Liver (tissue), 9 donors: ENCODE results near the gene KLF15. TPM values are rescaled to one million over a fixed set of nuclear protein-coding genes. Genes with fewer than 3 reads are reported as not detected.

ENCODE experiments used
- DNase-seq: peaks from one replicate; pipeline ENCODE4 v3.0.0-alpha.2; 2017; ENCODE audit warnings: low spot score
- H3K27ac ChIP-seq, 2 donors: one replicate each; pipeline ENCODE4 v1.7.0; 2013; ENCODE audit warnings: inconsistent platforms in 2 of 2, low read length in 2 of 2, control low read depth in 1 of 2, low read depth in 1 of 2, mild to moderate bottlenecking in 1 of 2
- H3K27me3 ChIP-seq, 4 donors: one replicate each; pipeline versions ENCODE4 v1.6.1 to v1.7.0; 2013; ENCODE audit warnings: low read length in 3 of 4, inconsistent platforms in 1 of 4, mild to moderate bottlenecking in 1 of 4, moderate library complexity in 1 of 4; ENCODE audit not compliant: control insufficient read depth in 4 of 4, insufficient read depth in 4 of 4
- H3K36me3 ChIP-seq, 4 donors: one replicate each; pipeline versions ENCODE4 v1.6.1 to v1.7.0; 2013; ENCODE audit warnings: low read length in 3 of 4, mild to moderate bottlenecking in 3 of 4, low read depth in 1 of 4, moderate library complexity in 1 of 4; ENCODE audit not compliant: control insufficient read depth in 4 of 4, insufficient read depth in 3 of 4
- H3K4me1 ChIP-seq, 4 donors: one replicate each; pipeline versions ENCODE4 v1.6.1 to v1.7.0; 2013; ENCODE audit warnings: low read length in 3 of 4, mild to moderate bottlenecking in 3 of 4, moderate library complexity in 1 of 4; ENCODE audit not compliant: control insufficient read depth in 4 of 4, insufficient read depth in 4 of 4
- H3K4me3 ChIP-seq, 3 donors: one replicate each; pipeline versions ENCODE4 v1.6.1 to v1.7.0; 2013; ENCODE audit warnings: low read length in 3 of 3, control low read depth in 1 of 3, low read depth in 1 of 3, mild to moderate bottlenecking in 1 of 3
- H3K9ac ChIP-seq, 2 donors: one replicate each; pipeline ENCODE4 v1.7.0; 2013; ENCODE audit warnings: low read length in 2 of 2, mild to moderate bottlenecking in 2 of 2, moderate library complexity in 2 of 2, control low read depth in 1 of 2, low read depth in 1 of 2
- H3K9me3 ChIP-seq, 4 donors: one replicate each; pipeline versions ENCODE4 v1.6.1 to v1.7.0; 2013; ENCODE audit warnings: low read length in 3 of 4; ENCODE audit not compliant: control insufficient read depth in 4 of 4
- EGR1 ChIP-seq, 2 donors: IDR thresholded peaks; 2 replicates each; pipeline ENCODE4 v1.6.1; 2016 to 2018; ENCODE audit warnings: antibody characterized with exemption in 2 of 2, low read depth in 2 of 2
- FOXA1 ChIP-seq: IDR thresholded peaks from 2 replicates; pipeline ENCODE4 v1.6.1; 2016; ENCODE audit warnings: antibody characterized with exemption
- FOXA2 ChIP-seq: IDR thresholded peaks from 2 replicates; pipeline ENCODE4 v1.6.1; 2016; ENCODE audit warnings: antibody characterized with exemption
- GABPA ChIP-seq, 2 donors: IDR thresholded peaks in 1 of 2; conservative IDR thresholded peaks in 1 of 2; 2 replicates each; pipeline ENCODE4 v1.6.1; 2016; ENCODE audit warnings: antibody characterized with exemption in 2 of 2, mild to moderate bottlenecking in 1 of 2, moderate library complexity in 1 of 2
- HNF4A ChIP-seq, 2 donors: conservative IDR thresholded peaks; 2 replicates each; pipeline ENCODE4 v1.6.1; 2016; ENCODE audit warnings: antibody characterized with exemption in 2 of 2, mild to moderate bottlenecking in 2 of 2
- HNF4G ChIP-seq: IDR thresholded peaks from 2 replicates; pipeline ENCODE4 v1.6.1; 2016; ENCODE audit warnings: antibody characterized with exemption
- JUND ChIP-seq, 2 donors: IDR thresholded peaks; 2 replicates each; pipeline ENCODE4 v1.6.1; 2016; ENCODE audit warnings: antibody characterized with exemption in 2 of 2
- NR2F2 ChIP-seq: IDR thresholded peaks from 2 replicates; pipeline ENCODE4 v1.6.1; 2016; ENCODE audit warnings: antibody characterized with exemption
- RAD21 ChIP-seq, 2 donors: IDR thresholded peaks; 2 replicates each; pipeline ENCODE4 v1.6.1; 2016; ENCODE audit warnings: antibody characterized with exemption in 2 of 2, mild to moderate bottlenecking in 2 of 2
- RXRA ChIP-seq, 2 donors: IDR thresholded peaks; 2 replicates each; pipeline ENCODE4 v1.6.1; 2017 to 2018; ENCODE audit warnings: antibody characterized with exemption in 2 of 2, mild to moderate bottlenecking in 1 of 2
- SP1 ChIP-seq: IDR thresholded peaks from 2 replicates; pipeline ENCODE4 v1.6.1; 2018; ENCODE audit warnings: antibody characterized with exemption, mild to moderate bottlenecking
- TAF1 ChIP-seq: conservative IDR thresholded peaks from 2 replicates; pipeline ENCODE4 v1.6.1; 2016; ENCODE audit warnings: antibody characterized with exemption, mild to moderate bottlenecking
- YY1 ChIP-seq: IDR thresholded peaks from 2 replicates; pipeline ENCODE4 v1.6.1; 2016; ENCODE audit warnings: antibody characterized with exemption, mild to moderate bottlenecking
- WGBS: extraction: QIAGEN DNeasy Blood & Tissue Kit; methylation state at CpG from one replicate; pipeline ENCODE4 v1.1.7; 2013; 5-methylcytosine and 5-hydroxymethylcytosine counted together
- polyA plus RNA-seq, 2 donors: library from polyadenylated mRNA; stranded (reverse) in 1 of 2; unstranded in 1 of 2; fragments of 200-250 nt in 1 of 2; fragments of >200 nt in 1 of 2; fragmentation: Nextera tagmentation in 1 of 2; extraction: Ambion mirVana in 1 of 2; gene quantifications; one replicate each; pipeline versions ENCODE4 v1.2.1 to v1.2.3, GENCODE V29; 2013 to 2015
- total RNA-seq, 2 donors: library from RNA; depleted of rRNA; stranded (reverse); fragments of >200 nt; gene quantifications; one replicate each; pipeline ENCODE4 v1.2.3, GENCODE V29; 2014
- TF ChIP-seq, protein P1 (sequence below): fragments of 150-350 bp; IDR thresholded peaks from 2 replicates; pipeline ENCODE4 v1.5.1; 2017; ENCODE audit warnings: improper control_type of control experiment, low read depth, low read length; ENCODE audit not compliant: missing input control
- TF ChIP-seq, protein P2 (sequence below): IDR thresholded peaks from 2 replicates; pipeline ENCODE4 v1.6.1; 2016; ENCODE audit warnings: antibody characterized with exemption, mild to moderate bottlenecking
- TF ChIP-seq, protein P3 (sequence below): IDR thresholded peaks from 2 replicates; pipeline ENCODE4 v1.6.1; 2016; ENCODE audit warnings: antibody characterized with exemption
- TF ChIP-seq, protein P4 (sequence below): IDR thresholded peaks from 2 replicates; pipeline ENCODE4 v1.6.1; 2016; ENCODE audit warnings: antibody characterized with exemption
- TF ChIP-seq, protein P5 (sequence below): IDR thresholded peaks from 2 replicates; pipeline ENCODE4 v1.6.1; 2016; ENCODE audit warnings: antibody characterized with exemption
- donor health status: healthy.
- donor health status: healthy.
- donor health status: healthy.
- donor health status: healthy.
- donor health status: healthy.

The KLF15 gene
- total and polyA plus RNA-seq, 4 donors: 21.4 to 103 (median 49.3) TPM

DNA sequence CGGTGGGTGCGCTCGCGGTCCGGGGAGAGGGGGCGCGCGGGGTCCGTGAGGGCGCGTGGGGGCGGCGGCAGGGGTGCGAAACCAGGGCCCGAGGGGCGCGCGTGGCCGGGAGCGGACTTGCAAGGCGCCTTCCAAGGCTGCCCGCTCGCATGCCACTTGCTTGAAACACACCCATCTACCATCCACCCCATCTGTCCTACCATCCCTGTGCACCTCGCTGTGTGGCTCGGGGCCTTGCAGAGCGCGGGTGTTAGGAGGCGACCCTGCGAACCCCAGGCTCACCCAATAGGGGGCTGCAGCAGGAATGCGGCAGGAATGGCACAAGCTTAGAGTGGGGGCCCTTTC lies 37.7 kb upstream of the KLF15 start:
- H3K27me3 ChIP-seq: peaks cover 0 to 2% (median 0%) of the 10 kb centered on the region in 4 donors

More for the DNA sequence above, 37.7 kb upstream of the KLF15 start:
- Histone ChIP-seq H3K36me3 (no peaks in the 10 kb centered on the region), H3K27ac (no peak overlapping the region), H3K4me3 (no peak overlapping the region), H3K9ac (no peak overlapping the region), H3K4me1 (no peaks in the 10 kb centered on the region), H3K9me3 (no peaks in the 10 kb centered on the region)
- TF ChIP-seq, protein P1, sequence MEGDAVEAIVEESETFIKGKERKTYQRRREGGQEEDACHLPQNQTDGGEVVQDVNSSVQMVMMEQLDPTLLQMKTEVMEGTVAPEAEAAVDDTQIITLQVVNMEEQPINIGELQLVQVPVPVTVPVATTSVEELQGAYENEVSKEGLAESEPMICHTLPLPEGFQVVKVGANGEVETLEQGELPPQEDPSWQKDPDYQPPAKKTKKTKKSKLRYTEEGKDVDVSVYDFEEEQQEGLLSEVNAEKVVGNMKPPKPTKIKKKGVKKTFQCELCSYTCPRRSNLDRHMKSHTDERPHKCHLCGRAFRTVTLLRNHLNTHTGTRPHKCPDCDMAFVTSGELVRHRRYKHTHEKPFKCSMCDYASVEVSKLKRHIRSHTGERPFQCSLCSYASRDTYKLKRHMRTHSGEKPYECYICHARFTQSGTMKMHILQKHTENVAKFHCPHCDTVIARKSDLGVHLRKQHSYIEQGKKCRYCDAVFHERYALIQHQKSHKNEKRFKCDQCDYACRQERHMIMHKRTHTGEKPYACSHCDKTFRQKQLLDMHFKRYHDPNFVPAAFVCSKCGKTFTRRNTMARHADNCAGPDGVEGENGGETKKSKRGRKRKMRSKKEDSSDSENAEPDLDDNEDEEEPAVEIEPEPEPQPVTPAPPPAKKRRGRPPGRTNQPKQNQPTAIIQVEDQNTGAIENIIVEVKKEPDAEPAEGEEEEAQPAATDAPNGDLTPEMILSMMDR: no peak
- no peak for TF ChIP-seq RXRA (IDR thresholded peaks at IDR 0.05)
- TF ChIP-seq FOXA1: no peak
- TF ChIP-seq, protein P2, sequence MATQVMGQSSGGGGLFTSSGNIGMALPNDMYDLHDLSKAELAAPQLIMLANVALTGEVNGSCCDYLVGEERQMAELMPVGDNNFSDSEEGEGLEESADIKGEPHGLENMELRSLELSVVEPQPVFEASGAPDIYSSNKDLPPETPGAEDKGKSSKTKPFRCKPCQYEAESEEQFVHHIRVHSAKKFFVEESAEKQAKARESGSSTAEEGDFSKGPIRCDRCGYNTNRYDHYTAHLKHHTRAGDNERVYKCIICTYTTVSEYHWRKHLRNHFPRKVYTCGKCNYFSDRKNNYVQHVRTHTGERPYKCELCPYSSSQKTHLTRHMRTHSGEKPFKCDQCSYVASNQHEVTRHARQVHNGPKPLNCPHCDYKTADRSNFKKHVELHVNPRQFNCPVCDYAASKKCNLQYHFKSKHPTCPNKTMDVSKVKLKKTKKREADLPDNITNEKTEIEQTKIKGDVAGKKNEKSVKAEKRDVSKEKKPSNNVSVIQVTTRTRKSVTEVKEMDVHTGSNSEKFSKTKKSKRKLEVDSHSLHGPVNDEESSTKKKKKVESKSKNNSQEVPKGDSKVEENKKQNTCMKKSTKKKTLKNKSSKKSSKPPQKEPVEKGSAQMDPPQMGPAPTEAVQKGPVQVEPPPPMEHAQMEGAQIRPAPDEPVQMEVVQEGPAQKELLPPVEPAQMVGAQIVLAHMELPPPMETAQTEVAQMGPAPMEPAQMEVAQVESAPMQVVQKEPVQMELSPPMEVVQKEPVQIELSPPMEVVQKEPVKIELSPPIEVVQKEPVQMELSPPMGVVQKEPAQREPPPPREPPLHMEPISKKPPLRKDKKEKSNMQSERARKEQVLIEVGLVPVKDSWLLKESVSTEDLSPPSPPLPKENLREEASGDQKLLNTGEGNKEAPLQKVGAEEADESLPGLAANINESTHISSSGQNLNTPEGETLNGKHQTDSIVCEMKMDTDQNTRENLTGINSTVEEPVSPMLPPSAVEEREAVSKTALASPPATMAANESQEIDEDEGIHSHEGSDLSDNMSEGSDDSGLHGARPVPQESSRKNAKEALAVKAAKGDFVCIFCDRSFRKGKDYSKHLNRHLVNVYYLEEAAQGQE: no peak
- no peak for TF ChIP-seq FOXA2
- TF ChIP-seq HNF4A (conservative IDR thresholded peaks at IDR 0.05): no peak
- no peak for TF ChIP-seq HNF4G
- TF ChIP-seq RAD21 (IDR thresholded peaks at IDR 0.05): no peak
- no peak for TF ChIP-seq GABPA (IDR thresholded peaks at IDR 0.05 in 1 of 2, conservative IDR thresholded peaks at IDR 0.05 in 1 of 2)
- no peak for TF ChIP-seq YY1
- TF ChIP-seq SP1: no peak
- no peak for TF ChIP-seq TAF1
- TF ChIP-seq, protein P3, sequence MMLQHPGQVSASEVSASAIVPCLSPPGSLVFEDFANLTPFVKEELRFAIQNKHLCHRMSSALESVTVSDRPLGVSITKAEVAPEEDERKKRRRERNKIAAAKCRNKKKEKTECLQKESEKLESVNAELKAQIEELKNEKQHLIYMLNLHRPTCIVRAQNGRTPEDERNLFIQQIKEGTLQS: no peak
- TF ChIP-seq NR2F2: no peak
- TF ChIP-seq, protein P4, sequence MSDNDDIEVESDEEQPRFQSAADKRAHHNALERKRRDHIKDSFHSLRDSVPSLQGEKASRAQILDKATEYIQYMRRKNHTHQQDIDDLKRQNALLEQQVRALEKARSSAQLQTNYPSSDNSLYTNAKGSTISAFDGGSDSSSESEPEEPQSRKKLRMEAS: no peak
- TF ChIP-seq JUND (IDR thresholded peaks at IDR 0.05): no peak
- TF ChIP-seq, protein P5, sequence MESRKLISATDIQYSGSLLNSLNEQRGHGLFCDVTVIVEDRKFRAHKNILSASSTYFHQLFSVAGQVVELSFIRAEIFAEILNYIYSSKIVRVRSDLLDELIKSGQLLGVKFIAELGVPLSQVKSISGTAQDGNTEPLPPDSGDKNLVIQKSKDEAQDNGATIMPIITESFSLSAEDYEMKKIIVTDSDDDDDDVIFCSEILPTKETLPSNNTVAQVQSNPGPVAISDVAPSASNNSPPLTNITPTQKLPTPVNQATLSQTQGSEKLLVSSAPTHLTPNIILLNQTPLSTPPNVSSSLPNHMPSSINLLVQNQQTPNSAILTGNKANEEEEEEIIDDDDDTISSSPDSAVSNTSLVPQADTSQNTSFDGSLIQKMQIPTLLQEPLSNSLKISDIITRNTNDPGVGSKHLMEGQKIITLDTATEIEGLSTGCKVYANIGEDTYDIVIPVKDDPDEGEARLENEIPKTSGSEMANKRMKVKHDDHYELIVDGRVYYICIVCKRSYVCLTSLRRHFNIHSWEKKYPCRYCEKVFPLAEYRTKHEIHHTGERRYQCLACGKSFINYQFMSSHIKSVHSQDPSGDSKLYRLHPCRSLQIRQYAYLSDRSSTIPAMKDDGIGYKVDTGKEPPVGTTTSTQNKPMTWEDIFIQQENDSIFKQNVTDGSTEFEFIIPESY: no peak
- TF ChIP-seq EGR1 (IDR thresholded peaks at IDR 0.05; ENCODE audit: low read depth in 2 of 2): no peak
- DNase-seq: no peak
- 26% methylated on average over 30 of the region's 30 CpGs for WGBS
